GM12865 (cell line): ENCODE data around the gene NDUFA12.

Experiments used
- DNase-seq: peaks from one replicate; pipeline ENCODE4 v3.0.0; 2010; ENCODE audit warnings: low read depth
- H3K4me3 ChIP-seq: 2 replicates; pipeline ENCODE4 v1.5.1; 2011; ENCODE audit warnings: mild to moderate bottlenecking, low read depth, low read length, control low read depth
- CTCF ChIP-seq: IDR thresholded peaks from 2 replicates; pipeline ENCODE4 v1.5.1; 2011; ENCODE audit warnings: low read length, control low read depth, low read depth, inconsistent platforms; ENCODE audit not compliant: insufficient read depth; ENCODE audit errors: missing control alignments

Gene NDUFA12

GRCh38 chr12:95003213-95003920 lies at the start of gene NDUFA12:
NDUFA12 (minus strand) TSS chr12:95003697; CDS start chr12:95003680, 17 bp downstream.
- TF ChIP-seq CTCF: no peak

GRCh38 chr12:95051241-95051640 lies 47.7 kb upstream of the NDUFA12 start:
- H3K4me3 ChIP-seq: no peak overlapping the region
- DNase-seq: no peak
- no peak for TF ChIP-seq CTCF

More at GRCh38 chr12:95003213-95003920, at the start of gene NDUFA12:
- peak; percentile 98 for DNase-seq
- peak within 1 kb of the TSS; percentile 84 for H3K4me3 ChIP-seq

DNA sequence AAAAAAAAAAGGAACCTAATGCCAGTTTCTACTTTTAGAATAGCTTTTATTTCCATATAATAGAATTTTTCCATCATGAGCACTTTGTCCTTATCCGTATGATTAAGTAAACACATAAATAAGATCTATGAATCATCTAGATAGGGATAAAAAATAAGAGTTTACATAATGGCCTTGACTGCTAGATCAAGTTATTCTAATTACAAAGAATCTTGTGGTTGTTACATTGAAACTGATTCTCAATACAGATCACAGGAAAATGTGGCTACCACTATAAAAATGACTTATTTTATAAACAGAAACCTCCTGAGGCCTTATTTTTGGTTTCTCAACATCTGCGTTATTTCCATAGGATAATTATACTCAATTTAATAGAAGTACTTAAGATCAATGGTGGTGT lies 34.4 kb upstream of the NDUFA12 start:
- H3K4me3 ChIP-seq: no peak overlapping the region
- TF ChIP-seq CTCF: no peak
- DNase-seq: no peak

DNA sequence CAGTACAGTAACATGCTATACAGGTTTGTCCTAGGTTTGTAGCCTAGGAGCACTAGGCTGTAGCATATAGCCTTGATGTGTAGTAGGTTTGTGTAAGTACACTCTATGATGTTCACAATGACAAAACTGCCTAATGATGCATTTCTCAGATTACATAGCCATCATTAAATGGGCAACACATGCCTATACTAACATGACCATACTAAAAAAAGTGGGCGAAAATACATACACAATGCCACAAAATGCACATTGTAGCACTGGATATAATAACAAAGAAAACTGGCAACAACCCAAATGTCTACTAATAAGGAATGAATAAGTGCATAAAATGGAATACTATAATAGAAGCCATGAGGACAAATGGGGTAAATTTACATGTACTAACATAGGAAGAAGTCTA lies 31.3 kb upstream of the NDUFA12 start:
- TF ChIP-seq CTCF: no peak
- no peak for DNase-seq
- H3K4me3 ChIP-seq: no peak overlapping the region

GRCh38 chr12:95022477-95022876 lies 19.0 kb upstream of the NDUFA12 start:
- no peak overlapping the region for H3K4me3 ChIP-seq
- TF ChIP-seq CTCF: no peak
- no peak for DNase-seq

GRCh38 chr12:95017482-95017881 lies 14.0 kb upstream of the NDUFA12 start:
- TF ChIP-seq CTCF: no peak
- no peak overlapping the region for H3K4me3 ChIP-seq
- DNase-seq: peak; percentile 6

- DNase-seq: no peak
- H3K4me3 ChIP-seq: no peak overlapping the region
- TF ChIP-seq CTCF: no peak
Observed at GRCh38 chr12:95016120-95016519, 12.6 kb upstream of the NDUFA12 start.
